Panc1 (cell line): Measurements from ENCODE around the gene PRRT1. TPM values are rescaled to one million over a fixed set of nuclear protein-coding genes. Genes with fewer than 3 reads are reported as not detected.
A peak's percentile ranks its signal among the peaks of the same experiment; 100 is the strongest.
"Not testable (repeated sequence)": the region's sequence is repeated elsewhere in the genome, so short reads cannot be mapped to it uniquely, and the experiment has no call there.

ENCODE experiments used
- ATAC-seq: fragments of 200-7000 bp; cut with Tn5 transposase; 2 replicates; pipeline ENCODE4 v1.9.1; 2020; ENCODE audit warnings: mild to moderate bottlenecking, moderate library complexity
- BruUV-seq: library from RNA; stranded (reverse); fragments of 400-500 nt; replicated peaks from 2 replicates; lab custom pipeline; 2021; lab: Mats Ljungman, UMichigan
- CTCF ChIA-PET: fragments of 300-600 bp; sonication (Branson Sonifier 250); formaldehyde crosslinking; loops from one replicate; lab custom pipeline; 2022; ENCODE audit warnings: antibody characterized with exemption; lab: Charles Lee
- POLR2A ChIA-PET: fragments of 300-600 bp; sonication (Branson Sonifier 250); formaldehyde crosslinking; loops from one replicate; lab custom pipeline; 2022; ENCODE audit warnings: antibody characterized with exemption; lab: Charles Lee
- DNase-seq: peaks from one replicate; pipeline ENCODE4 v3.0.0-alpha.2; 2010; ENCODE audit warnings: low read depth, low spot score
- H3K27ac ChIP-seq: 2 replicates; pipeline ENCODE4 v1.5.1; 2011; ENCODE audit warnings: mild to moderate bottlenecking, low read length, inconsistent platforms
- H3K27me3 ChIP-seq: fragments of 200-500 bp; sonication (Bioruptor generic); 2 replicates; pipeline ENCODE4 v1.6.0; 2014; ENCODE audit warnings: low read length, inconsistent platforms; ENCODE audit not compliant: control insufficient read depth, insufficient read depth
- H3K36me3 ChIP-seq: fragments of 200-500 bp; sonication (Bioruptor generic); 2 replicates; pipeline ENCODE4 v1.5.1; 2014; ENCODE audit warnings: inconsistent platforms, mild to moderate bottlenecking, low read length, moderate library complexity; ENCODE audit not compliant: control insufficient read depth, insufficient read depth
- H3K4me1 ChIP-seq: 2 replicates; pipeline ENCODE4 v1.5.1; 2011; ENCODE audit warnings: inconsistent platforms, mild to moderate bottlenecking, low read length, moderate library complexity; ENCODE audit not compliant: control insufficient read depth, insufficient read depth
- H3K4me3 ChIP-seq, 2 experiments: 2 replicates each; pipeline ENCODE4 v1.5.1; 2011 to 2012; ENCODE audit warnings: low read depth in 2 of 2, low read length in 2 of 2, mild to moderate bottlenecking in 2 of 2, inconsistent platforms in 1 of 2, moderate library complexity in 1 of 2
- H3K9me3 ChIP-seq: fragments of 200-500 bp; sonication (Bioruptor generic); 2 replicates; pipeline ENCODE4 v1.5.1; 2014; ENCODE audit warnings: low read depth, mild to moderate bottlenecking, inconsistent platforms, low read length, moderate library complexity; ENCODE audit not compliant: control insufficient read depth, insufficient read depth
- SIN3A ChIP-seq: IDR thresholded peaks from 2 replicates; pipeline ENCODE4 v1.6.1; 2012; ENCODE audit warnings: low read depth, mild to moderate bottlenecking, low read length, moderate library complexity, borderline replicate concordance; ENCODE audit not compliant: insufficient read depth
- in situ Hi-C: cut with HindIII; loops from 2 replicates; pipeline ENCODE4 v1.10.0; 2016; ENCODE audit warnings: low sequenced_read_pairs, low pct_unique_long_range_greater_than_20kb
- intact Hi-C: fragments of 100-400 bp; cut with micrococcal nuclease; formaldehyde crosslinking; loops from one replicate; pipeline ENCODE4 v1.10.0; 2022; ENCODE audit not compliant: unreplicated experiment
- total RNA-seq: library from RNA; stranded (reverse); gene quantifications from one replicate; pipeline ENCODE4 v1.2.1, GENCODE V29; 2021; ENCODE audit not compliant: unreplicated experiment
- TF ChIP-seq, protein P1 (sequence below), 2 experiments: IDR thresholded peaks; 2 replicates each; pipeline ENCODE4 v1.6.1; 2011 to 2012; ENCODE audit warnings: low read depth in 2 of 2, control low read depth in 1 of 2, low read length in 1 of 2, mild to moderate bottlenecking in 1 of 2, moderate library complexity in 1 of 2; ENCODE audit not compliant: insufficient read depth in 1 of 2
- TF ChIP-seq, protein P2 (sequence below): fragments of 450-650 bp; IDR thresholded peaks from 2 replicates; pipeline ENCODE4 v1.5.1; 2017; ENCODE audit warnings: mild to moderate bottlenecking

PRRT1 gene
- total RNA-seq, 1 experiment from 2014 or later = 1.3 TPM

DNA sequence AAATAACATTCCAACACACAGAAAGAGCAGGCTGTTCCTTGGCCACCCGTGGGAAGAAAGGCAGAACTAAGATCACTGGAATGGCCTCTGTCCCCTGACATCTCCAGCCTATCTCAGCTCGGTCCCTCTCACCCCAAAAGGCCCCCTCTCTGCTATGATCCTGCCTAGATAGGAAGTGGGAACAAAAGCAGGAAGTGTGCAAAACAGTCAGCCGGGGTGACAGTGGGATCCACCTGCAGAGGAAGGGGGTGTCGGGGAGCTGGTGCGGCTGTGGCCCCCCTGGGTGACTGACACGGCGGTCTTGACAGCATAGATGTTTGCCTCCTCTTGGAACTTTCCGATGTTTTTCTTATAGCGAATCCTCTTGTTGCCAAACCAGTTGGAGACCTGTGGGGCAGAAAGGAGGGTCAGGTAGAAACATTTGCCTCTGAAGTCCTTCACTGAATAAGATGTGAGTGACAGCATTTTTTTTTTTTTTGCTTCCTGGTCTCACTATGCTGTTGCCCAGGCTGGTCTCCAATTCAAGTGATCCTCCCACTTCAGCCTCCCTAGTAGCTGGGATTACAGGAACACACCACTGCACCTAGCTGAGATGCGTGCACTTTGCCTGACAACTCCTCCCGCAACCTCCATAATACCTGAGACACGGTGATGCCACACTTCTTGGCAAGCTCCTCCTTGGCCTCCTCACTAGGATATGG, 35.4 kb upstream of the PRRT1 start:
- in situ Hi-C loops = no loop called here
- TF ChIP-seq, protein P1, sequence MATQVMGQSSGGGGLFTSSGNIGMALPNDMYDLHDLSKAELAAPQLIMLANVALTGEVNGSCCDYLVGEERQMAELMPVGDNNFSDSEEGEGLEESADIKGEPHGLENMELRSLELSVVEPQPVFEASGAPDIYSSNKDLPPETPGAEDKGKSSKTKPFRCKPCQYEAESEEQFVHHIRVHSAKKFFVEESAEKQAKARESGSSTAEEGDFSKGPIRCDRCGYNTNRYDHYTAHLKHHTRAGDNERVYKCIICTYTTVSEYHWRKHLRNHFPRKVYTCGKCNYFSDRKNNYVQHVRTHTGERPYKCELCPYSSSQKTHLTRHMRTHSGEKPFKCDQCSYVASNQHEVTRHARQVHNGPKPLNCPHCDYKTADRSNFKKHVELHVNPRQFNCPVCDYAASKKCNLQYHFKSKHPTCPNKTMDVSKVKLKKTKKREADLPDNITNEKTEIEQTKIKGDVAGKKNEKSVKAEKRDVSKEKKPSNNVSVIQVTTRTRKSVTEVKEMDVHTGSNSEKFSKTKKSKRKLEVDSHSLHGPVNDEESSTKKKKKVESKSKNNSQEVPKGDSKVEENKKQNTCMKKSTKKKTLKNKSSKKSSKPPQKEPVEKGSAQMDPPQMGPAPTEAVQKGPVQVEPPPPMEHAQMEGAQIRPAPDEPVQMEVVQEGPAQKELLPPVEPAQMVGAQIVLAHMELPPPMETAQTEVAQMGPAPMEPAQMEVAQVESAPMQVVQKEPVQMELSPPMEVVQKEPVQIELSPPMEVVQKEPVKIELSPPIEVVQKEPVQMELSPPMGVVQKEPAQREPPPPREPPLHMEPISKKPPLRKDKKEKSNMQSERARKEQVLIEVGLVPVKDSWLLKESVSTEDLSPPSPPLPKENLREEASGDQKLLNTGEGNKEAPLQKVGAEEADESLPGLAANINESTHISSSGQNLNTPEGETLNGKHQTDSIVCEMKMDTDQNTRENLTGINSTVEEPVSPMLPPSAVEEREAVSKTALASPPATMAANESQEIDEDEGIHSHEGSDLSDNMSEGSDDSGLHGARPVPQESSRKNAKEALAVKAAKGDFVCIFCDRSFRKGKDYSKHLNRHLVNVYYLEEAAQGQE (IDR thresholded peaks at IDR 0.05; ENCODE audit: insufficient read depth in 1 of 2, low read depth in 2 of 2, low read length in 1 of 2) = no peak
- TF ChIP-seq, protein P2, sequence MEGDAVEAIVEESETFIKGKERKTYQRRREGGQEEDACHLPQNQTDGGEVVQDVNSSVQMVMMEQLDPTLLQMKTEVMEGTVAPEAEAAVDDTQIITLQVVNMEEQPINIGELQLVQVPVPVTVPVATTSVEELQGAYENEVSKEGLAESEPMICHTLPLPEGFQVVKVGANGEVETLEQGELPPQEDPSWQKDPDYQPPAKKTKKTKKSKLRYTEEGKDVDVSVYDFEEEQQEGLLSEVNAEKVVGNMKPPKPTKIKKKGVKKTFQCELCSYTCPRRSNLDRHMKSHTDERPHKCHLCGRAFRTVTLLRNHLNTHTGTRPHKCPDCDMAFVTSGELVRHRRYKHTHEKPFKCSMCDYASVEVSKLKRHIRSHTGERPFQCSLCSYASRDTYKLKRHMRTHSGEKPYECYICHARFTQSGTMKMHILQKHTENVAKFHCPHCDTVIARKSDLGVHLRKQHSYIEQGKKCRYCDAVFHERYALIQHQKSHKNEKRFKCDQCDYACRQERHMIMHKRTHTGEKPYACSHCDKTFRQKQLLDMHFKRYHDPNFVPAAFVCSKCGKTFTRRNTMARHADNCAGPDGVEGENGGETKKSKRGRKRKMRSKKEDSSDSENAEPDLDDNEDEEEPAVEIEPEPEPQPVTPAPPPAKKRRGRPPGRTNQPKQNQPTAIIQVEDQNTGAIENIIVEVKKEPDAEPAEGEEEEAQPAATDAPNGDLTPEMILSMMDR = no peak
- TF ChIP-seq SIN3A = no peak

DNA sequence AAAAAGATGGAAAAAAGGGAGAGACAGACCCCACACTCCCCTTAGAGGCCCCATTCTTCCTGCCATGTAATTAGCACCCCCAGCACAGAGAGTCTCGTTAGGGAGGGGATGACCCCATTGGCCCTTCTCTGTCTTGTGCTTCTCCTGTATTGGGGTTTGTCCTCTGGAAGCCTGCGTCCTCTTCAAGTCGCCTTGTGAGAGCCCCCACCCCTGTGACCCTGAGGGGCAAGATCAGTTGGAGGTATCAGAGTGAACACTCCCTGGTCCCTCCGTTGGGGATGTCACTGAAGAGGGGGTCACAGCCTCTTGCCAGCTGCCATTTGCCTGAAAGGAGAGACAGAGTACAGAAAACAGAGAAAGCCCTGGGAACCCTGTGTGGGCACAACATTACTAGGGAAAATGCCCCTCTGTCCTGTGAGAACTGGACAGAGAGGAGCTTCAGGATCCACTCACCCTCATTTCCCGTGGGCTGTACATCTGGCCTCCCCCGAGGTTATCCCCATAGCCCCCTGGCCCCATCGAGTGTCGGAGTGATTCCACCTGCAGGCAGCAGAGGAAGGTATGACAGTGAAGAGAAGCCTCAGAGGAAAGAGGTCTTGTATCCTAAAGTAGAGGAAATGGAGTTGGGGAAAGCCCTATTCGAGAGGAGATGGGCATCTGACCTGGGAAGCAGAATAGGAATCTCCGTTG, 34.6 kb upstream of the PRRT1 start:
- H3K27me3 ChIP-seq, H3K27ac ChIP-seq, ATAC-seq, H3K36me3 ChIP-seq, H3K9me3 ChIP-seq, H3K4me3 ChIP-seq, BruUV-seq, DNase-seq, in situ Hi-C loops, intact Hi-C loops: not testable (repeated sequence)
- ChIA-PET POLR2A (interaction anchor here (0.7 kb wide), 1 partner anchor 48 kb away, joined by 7 read pairs; no protein-coding TSS in a partner anchor), CTCF (interaction anchor here (0.7 to 0.9 kb wide), 3 partner anchors 9 to 599 kb away, joined by 3 to 7 read pairs (median 3); no protein-coding TSS in a partner anchor)
- peaks cover 22% of the 10 kb centered on the region for H3K4me1 ChIP-seq

More for the DNA sequence above, 35.4 kb upstream of the PRRT1 start:
- BruUV-seq = no TSS peak
- no peak for ATAC-seq
- intact Hi-C loops = no loop called here
- H3K4me1 ChIP-seq = peaks cover 26% of the 10 kb centered on the region
- DNase-seq = no peak
- ChIA-PET POLR2A (no interaction called here), CTCF (no interaction called here)
- no peaks in the 10 kb centered on the region for H3K27me3 ChIP-seq
- H3K27ac ChIP-seq = no peak overlapping the region
- no peaks in the 10 kb centered on the region for H3K9me3 ChIP-seq
- no peaks in the 10 kb centered on the region; the same call in 1 of the 2 replicates for H3K36me3 ChIP-seq
- no peak overlapping the region for H3K4me3 ChIP-seq

DNA sequence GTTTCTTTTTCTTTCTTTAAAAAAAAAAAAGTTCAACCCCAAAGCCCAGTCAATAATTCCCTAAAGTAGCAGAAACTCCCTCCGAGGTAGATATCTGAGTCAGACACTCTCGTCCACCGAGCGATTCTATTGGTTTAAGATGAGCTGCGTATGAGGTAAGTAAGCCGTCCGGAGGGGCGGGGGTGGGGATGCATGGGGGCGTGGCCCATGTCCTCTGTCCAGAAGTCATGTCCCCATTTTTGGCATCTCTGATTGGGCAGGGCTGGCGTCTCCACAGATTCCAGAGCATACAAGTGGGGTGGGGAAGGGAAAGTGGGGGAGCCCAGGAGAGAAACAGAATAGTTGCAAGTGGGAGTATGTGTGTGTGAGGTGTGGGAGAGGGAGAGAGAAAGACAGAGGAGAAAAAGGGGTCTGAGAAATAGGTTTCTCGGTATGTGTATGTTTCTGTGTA, 34.0 kb upstream of the PRRT1 start:
- ChIA-PET POLR2A (interaction anchor here (0.6 to 0.7 kb wide), 2 partner anchors 22 to 48 kb away, joined by 3 to 7 read pairs; no protein-coding TSS in a partner anchor), CTCF (interaction anchor here (0.6 to 0.9 kb wide), 5 partner anchors 9 to 603 kb away, joined by 3 to 7 read pairs (median 3); no protein-coding TSS in a partner anchor)
- H3K27me3 ChIP-seq, H3K36me3 ChIP-seq, H3K4me3 ChIP-seq, BruUV-seq, in situ Hi-C loops, H3K9me3 ChIP-seq, H3K27ac ChIP-seq, intact Hi-C loops, DNase-seq: not testable (repeated sequence)
- peak; percentile 68 for ATAC-seq
- peaks cover 17% of the 10 kb centered on the region for H3K4me1 ChIP-seq
